ENCODE measurements around the gene NGEF. TPM values are rescaled to one million over a fixed set of nuclear protein-coding genes. Genes with fewer than 3 reads are reported as not detected.
A peak's percentile ranks its signal among the peaks of the same experiment; 100 is the strongest.

Gene NGEF
- total and polyA plus RNA-seq, 2 experiments from 2014 or later = 2.0 to 2.9 TPM

GRCh38 chr2:232942831-232943230 lies 70.2 kb downstream of the NGEF start:
- H3K36me3 ChIP-seq = no peaks in the 10 kb centered on the region
- H3K27me3 ChIP-seq = no peaks in the 10 kb centered on the region
- no peaks in the 10 kb centered on the region for H3K4me1 ChIP-seq (ENCODE audit: low read depth)
- DNase-seq (ENCODE audit: low read depth in 1 of 2, low spot score in 1 of 2) = no peak
- no peak overlapping the region for H3K27ac ChIP-seq
- H3K9me3 ChIP-seq (ENCODE audit: low read depth) = no peaks in the 10 kb centered on the region
- no peak overlapping the region for H3K4me3 ChIP-seq
- no peak for TF ChIP-seq CTCF (IDR thresholded peaks at IDR 0.05; ENCODE audit: low read depth, low read length)

GRCh38 chr2:232941912-232942594 lies 71.0 kb downstream of the NGEF start:
- DNase-seq (ENCODE audit: low read depth in 1 of 2, low spot score in 1 of 2) = no peak
- H3K4me1 ChIP-seq (ENCODE audit: low read depth) = no peaks in the 10 kb centered on the region
- no peaks in the 10 kb centered on the region for H3K9me3 ChIP-seq (ENCODE audit: low read depth)
- TF ChIP-seq CTCF (IDR thresholded peaks at IDR 0.05; ENCODE audit: low read depth, low read length) = no peak
- no peaks in the 10 kb centered on the region for H3K27me3 ChIP-seq
- no peaks in the 10 kb centered on the region for H3K36me3 ChIP-seq
- H3K4me3 ChIP-seq = no peak overlapping the region
- H3K27ac ChIP-seq = no peak overlapping the region

GRCh38 chr2:232941400-232941799 lies 71.7 kb downstream of the NGEF start:
- TF ChIP-seq CTCF (IDR thresholded peaks at IDR 0.05; ENCODE audit: low read depth, low read length) = no peak
- no peak for DNase-seq (ENCODE audit: low read depth in 1 of 2, low spot score in 1 of 2)
- H3K9me3 ChIP-seq (ENCODE audit: low read depth) = no peaks in the 10 kb centered on the region
- no peaks in the 10 kb centered on the region for H3K36me3 ChIP-seq
- H3K27ac ChIP-seq = no peak overlapping the region
- H3K27me3 ChIP-seq = no peaks in the 10 kb centered on the region
- H3K4me1 ChIP-seq (ENCODE audit: low read depth) = no peaks in the 10 kb centered on the region
- no peak overlapping the region for H3K4me3 ChIP-seq

GRCh38 chr2:232940724-232941123 lies 72.3 kb downstream of the NGEF start:
- H3K4me3 ChIP-seq = no peak overlapping the region
- no peaks in the 10 kb centered on the region for H3K4me1 ChIP-seq (ENCODE audit: low read depth)
- no peaks in the 10 kb centered on the region for H3K9me3 ChIP-seq (ENCODE audit: low read depth)
- DNase-seq (ENCODE audit: low read depth in 1 of 2, low spot score in 1 of 2) = no peak
- H3K36me3 ChIP-seq = no peaks in the 10 kb centered on the region
- H3K27ac ChIP-seq = no peak overlapping the region
- TF ChIP-seq CTCF (IDR thresholded peaks at IDR 0.05; ENCODE audit: low read depth, low read length) = no peak
- no peaks in the 10 kb centered on the region for H3K27me3 ChIP-seq

GRCh38 chr2:232937278-232937906 lies 75.7 kb downstream of the NGEF start:
- Histone ChIP-seq H3K4me1 (ENCODE audit: low read depth) (no peaks in the 10 kb centered on the region), H3K9me3 (ENCODE audit: low read depth) (no peaks in the 10 kb centered on the region), H3K27ac (no peak overlapping the region), H3K27me3 (peaks cover 6% of the 10 kb centered on the region), H3K4me3 (no peak overlapping the region), H3K36me3 (no peaks in the 10 kb centered on the region)
- no peak for TF ChIP-seq CTCF (IDR thresholded peaks at IDR 0.05; ENCODE audit: low read depth, low read length)
- DNase-seq (ENCODE audit: low read depth in 1 of 2, low spot score in 1 of 2) = peak in 1 of 2 donors; percentile 70
